ENCODE measurements around the gene CD226.

DNA sequence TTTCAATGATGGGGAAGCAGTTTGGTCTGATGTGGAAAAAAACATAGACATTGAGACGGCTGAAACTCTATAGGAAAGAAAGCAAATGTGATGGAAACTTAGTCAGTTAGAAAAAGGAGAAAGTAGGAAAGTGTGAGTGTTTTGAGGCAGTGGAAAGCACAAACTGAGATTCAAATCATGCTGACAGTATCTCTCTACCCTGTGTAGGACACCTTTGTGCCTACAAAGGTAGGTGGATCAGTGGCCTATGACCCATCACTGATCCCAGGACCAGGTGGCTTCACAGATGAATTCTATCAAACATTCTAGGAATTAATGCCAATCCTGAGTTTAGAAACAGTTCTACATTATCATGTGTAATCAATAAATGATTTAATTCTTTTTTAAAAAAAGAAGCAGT is 57.1 kb downstream of the CD226 start:
- TF ChIP-seq, protein P1, sequence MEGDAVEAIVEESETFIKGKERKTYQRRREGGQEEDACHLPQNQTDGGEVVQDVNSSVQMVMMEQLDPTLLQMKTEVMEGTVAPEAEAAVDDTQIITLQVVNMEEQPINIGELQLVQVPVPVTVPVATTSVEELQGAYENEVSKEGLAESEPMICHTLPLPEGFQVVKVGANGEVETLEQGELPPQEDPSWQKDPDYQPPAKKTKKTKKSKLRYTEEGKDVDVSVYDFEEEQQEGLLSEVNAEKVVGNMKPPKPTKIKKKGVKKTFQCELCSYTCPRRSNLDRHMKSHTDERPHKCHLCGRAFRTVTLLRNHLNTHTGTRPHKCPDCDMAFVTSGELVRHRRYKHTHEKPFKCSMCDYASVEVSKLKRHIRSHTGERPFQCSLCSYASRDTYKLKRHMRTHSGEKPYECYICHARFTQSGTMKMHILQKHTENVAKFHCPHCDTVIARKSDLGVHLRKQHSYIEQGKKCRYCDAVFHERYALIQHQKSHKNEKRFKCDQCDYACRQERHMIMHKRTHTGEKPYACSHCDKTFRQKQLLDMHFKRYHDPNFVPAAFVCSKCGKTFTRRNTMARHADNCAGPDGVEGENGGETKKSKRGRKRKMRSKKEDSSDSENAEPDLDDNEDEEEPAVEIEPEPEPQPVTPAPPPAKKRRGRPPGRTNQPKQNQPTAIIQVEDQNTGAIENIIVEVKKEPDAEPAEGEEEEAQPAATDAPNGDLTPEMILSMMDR (IDR thresholded peaks at IDR 0.05) = no peak
- TF ChIP-seq POLR2A (IDR thresholded peaks at IDR 0.05) = no peak
- no peak for TF ChIP-seq POLR2AphosphoS5 (IDR thresholded peaks at IDR 0.05)
- TF ChIP-seq EP300 (IDR thresholded peaks at IDR 0.05) = no peak
